ENCODE data around the gene ARHGAP6.

DNA sequence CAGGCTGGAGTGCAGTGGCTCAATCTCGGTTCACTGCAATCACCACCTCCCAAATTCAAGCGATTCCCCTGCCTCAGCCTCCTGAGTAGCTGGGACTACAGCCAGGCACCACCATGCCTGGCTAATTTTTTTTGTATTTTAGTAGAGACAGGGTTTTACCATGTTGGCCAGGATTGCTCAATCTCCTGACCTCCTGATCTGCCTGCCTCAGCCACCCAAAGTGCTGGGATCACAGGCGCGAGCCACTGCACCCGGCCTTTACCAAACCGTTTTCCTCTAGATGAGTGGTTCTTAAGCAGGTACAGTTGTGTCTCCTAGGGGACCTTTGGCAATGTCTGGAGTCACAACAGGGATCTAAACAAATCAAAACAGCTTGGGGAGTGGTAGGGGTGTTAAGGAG, 360.9 kb downstream of the ARHGAP6 start:
- TF ChIP-seq POLR2A (IDR thresholded peaks at IDR 0.05; ENCODE audit: low read depth, low read length) = no peak
- no peak for TF ChIP-seq POLR2AphosphoS5 (IDR thresholded peaks at IDR 0.05; ENCODE audit: low read depth, low read length)
- no peak for TF ChIP-seq TAF1 (IDR thresholded peaks at IDR 0.05; ENCODE audit: borderline replicate concordance, low read depth, low read length)

Data from GM12892 (cell line).